HepG2 (cell line): Measurements from ENCODE around the gene TREH. TPM values are rescaled to one million over a fixed set of nuclear protein-coding genes. Genes with fewer than 3 reads are reported as not detected.

Experiments
- ATAC-seq: fragments of 200-7000 bp; cut with Tn5 transposase; 3 replicates; pipeline ENCODE4 v1.9.1; 2020; ENCODE audit warnings: mild to moderate bottlenecking, moderate library complexity
- BruUV-seq: library from RNA; stranded (reverse); fragments of 400-500 nt; replicated peaks from 2 replicates; lab custom pipeline; 2021; lab: Mats Ljungman, UMichigan
- CTCF ChIA-PET: fragments of 300-600 bp; formaldehyde crosslinking; extraction: SDS; loops from one replicate; lab custom pipeline; 2021; ENCODE audit warnings: low total read pairs, inconsistent platforms, low intra/inter-chr PET ratio; lab: Yijun Ruan, JAX
- POLR2A ChIA-PET: fragments of 350-600 bp; sonication (Branson Sonifier 250); formaldehyde crosslinking; loops from one replicate; lab custom pipeline; 2020; ENCODE audit warnings: antibody characterized with exemption, inconsistent platforms; lab: Yijun Ruan, JAX
- DNase-seq: peaks from one replicate; pipeline ENCODE4 v3.0.0-alpha.2; 2015; ENCODE audit warnings: low spot score
- FAIRE-seq: peaks from 3 replicates; lab custom pipeline; 2011; peaks lifted over from hg19 to GRCh38; lab: Jason Lieb, UNC
- H2AFZ ChIP-seq: one replicate; pipeline ENCODE4 v1.6.1; 2011; ENCODE audit warnings: low read length, inconsistent platforms
- H3K27ac ChIP-seq: fragments of 300-600 bp; 3 replicates; pipeline ENCODE4 v1.8.0; 2011; ENCODE audit warnings: mixed run types, mild to moderate bottlenecking, mixed read lengths, low read length, inconsistent platforms; ENCODE audit not compliant: insufficient read depth; ENCODE audit errors: extremely low read length
- H3K27me3 ChIP-seq, 2 experiments: fragments of 200-600 bp in 1 of 2; 2 replicates in 1 of 2; 3 replicates in 1 of 2; pipeline versions ENCODE4 v1.6.0 to v1.8.0; 2011; ENCODE audit warnings: low read length in 2 of 2, mild to moderate bottlenecking in 2 of 2, moderate library complexity in 2 of 2, inconsistent platforms in 1 of 2; ENCODE audit not compliant: insufficient read depth in 2 of 2, control insufficient read depth in 1 of 2
- H3K36me3 ChIP-seq, 2 experiments: fragments of 200-600 bp in 1 of 2; replicated peaks in 1 of 2; 2 replicates in 1 of 2; 3 replicates in 1 of 2; pipeline versions ENCODE4 v1.5.1 to v1.8.0; 2011; ENCODE audit warnings: low read length in 2 of 2, inconsistent platforms in 1 of 2; ENCODE audit not compliant: insufficient read depth in 2 of 2, control insufficient read depth in 1 of 2
- H3K4me1 ChIP-seq: 2 replicates; pipeline ENCODE4 v1.5.1; 2012; ENCODE audit warnings: low read length, inconsistent platforms; ENCODE audit not compliant: insufficient read depth
- H3K4me2 ChIP-seq: 2 replicates; pipeline ENCODE4 v1.6.0; 2011; ENCODE audit warnings: low read depth, low read length, inconsistent platforms
- H3K4me3 ChIP-seq, 3 experiments: fragments of 200-600 bp in 1 of 3; sonication (generic), shearing (Covaris generic) in 1 of 3; replicated peaks in 1 of 3; 2 replicates each; pipeline ENCODE4 v1.5.1; 2011 to 2016; ENCODE audit warnings: low read length in 3 of 3, inconsistent platforms in 2 of 3, low read depth in 2 of 3, mild to moderate bottlenecking in 2 of 3, control low read depth in 1 of 3, mixed read lengths in 1 of 3; ENCODE audit not compliant: insufficient read depth in 1 of 3
- H3K79me2 ChIP-seq: one replicate; pipeline ENCODE4 v1.6.1; 2011; ENCODE audit warnings: low read length, inconsistent platforms; ENCODE audit not compliant: insufficient read depth
- H3K9ac ChIP-seq: 2 replicates; pipeline ENCODE4 v1.6.0; 2011; ENCODE audit warnings: mild to moderate bottlenecking, low read depth, low read length, inconsistent platforms; ENCODE audit not compliant: insufficient read depth
- H3K9me3 ChIP-seq: 2 replicates; pipeline ENCODE4 v1.5.1; 2012; ENCODE audit warnings: mild to moderate bottlenecking, low read length
- H4K20me1 ChIP-seq: 2 replicates; pipeline ENCODE4 v1.6.0; 2011; ENCODE audit warnings: inconsistent platforms, mild to moderate bottlenecking, low read length, moderate library complexity; ENCODE audit not compliant: insufficient read depth
- GTF2F1 ChIP-seq: fragments of 150-350 bp; IDR thresholded peaks from 2 replicates; pipeline ENCODE4 v1.6.1; 2014; ENCODE audit warnings: low read length
- KDM4B ChIP-seq: sonication (generic); formaldehyde crosslinking; IDR thresholded peaks from 2 replicates; pipeline ENCODE4 v1.4.0; 2020; ENCODE audit warnings: missing genetic modification reagents
- KDM6A ChIP-seq: IDR thresholded peaks from 2 replicates; pipeline ENCODE4 v1.6.1; 2016; ENCODE audit warnings: low read depth
- KLF11 ChIP-seq: IDR thresholded peaks from 2 replicates; pipeline ENCODE4 v1.6.1; 2016; ENCODE audit warnings: missing compliant biosample characterization
- RXRB ChIP-seq: IDR thresholded peaks from 2 replicates; pipeline ENCODE4 v1.6.1; 2016; ENCODE audit warnings: borderline replicate concordance, missing genetic modification reagents, missing compliant biosample characterization
- SRF ChIP-seq: IDR thresholded peaks from 2 replicates; pipeline ENCODE4 v1.6.1; 2011; ENCODE audit warnings: mild to moderate bottlenecking, low read depth, low read length, moderate library complexity
- TARDBP ChIP-seq: sonication (generic); formaldehyde crosslinking; IDR thresholded peaks from 2 replicates; pipeline ENCODE4 v1.8.0; 2022; ENCODE audit warnings: mild to moderate bottlenecking, missing genetic modification reagents
- TBP ChIP-seq: sonication (generic); formaldehyde crosslinking; IDR thresholded peaks from 2 replicates; pipeline ENCODE4 v1.5.0; 2020; ENCODE audit warnings: missing genetic modification reagents
- TOE1 ChIP-seq: sonication (generic); formaldehyde crosslinking; IDR thresholded peaks from 2 replicates; pipeline ENCODE4 v1.4.0; 2020; ENCODE audit warnings: mild to moderate bottlenecking, missing genetic modification reagents
- ZFP36 ChIP-seq: fragments of 150-350 bp; IDR thresholded peaks from 2 replicates; pipeline ENCODE4 v1.6.1; 2018; ENCODE audit warnings: borderline replicate concordance, low read length, low read depth; ENCODE audit not compliant: partially characterized antibody
- ZFY ChIP-seq: sonication (generic); formaldehyde crosslinking; IDR thresholded peaks from 2 replicates; pipeline ENCODE4 v1.4.0; 2020; ENCODE audit warnings: missing genetic modification reagents
- ZNF235 ChIP-seq: sonication (generic); formaldehyde crosslinking; IDR thresholded peaks from 2 replicates; pipeline ENCODE4 v1.8.1; 2023; ENCODE audit warnings: mild to moderate bottlenecking, missing genetic modification reagents, borderline replicate concordance
- ZNF274 ChIP-seq: sonication (generic); formaldehyde crosslinking; IDR thresholded peaks from 2 replicates; pipeline ENCODE4 v1.5.1; 2020; ENCODE audit warnings: mild to moderate bottlenecking, missing genetic modification reagents
- ZNF562 ChIP-seq: sonication (generic); formaldehyde crosslinking; IDR thresholded peaks from 2 replicates; pipeline ENCODE4 v1.8.0; 2022; ENCODE audit warnings: missing genetic modification reagents, borderline replicate concordance
- ZNF713 ChIP-seq: sonication (generic); formaldehyde crosslinking; IDR thresholded peaks from 2 replicates; pipeline ENCODE4 v1.4.0; 2020; ENCODE audit warnings: mild to moderate bottlenecking, missing genetic modification reagents
- WGBS: methylation state at CpG from one replicate; pipeline ENCODE4 v1.1.6; 2017; ENCODE audit warnings: low lambda C conversion rate; 5-methylcytosine and 5-hydroxymethylcytosine counted together
- in situ Hi-C: cut with HindIII; loops from 2 replicates; pipeline ENCODE4 v1.10.0; 2017; ENCODE audit warnings: low pct_unique_long_range_greater_than_20kb; ENCODE audit not compliant: extremely low pct_ligation_motif_present
- intact Hi-C: fragments of 100-400 bp; cut with micrococcal nuclease; formaldehyde crosslinking; loops from one replicate; pipeline ENCODE4 v1.10.0; 2022; ENCODE audit not compliant: unreplicated experiment
- polyA plus RNA-seq, 8 experiments: library from polyadenylated mRNA; depleted of rRNA in 3 of 8; stranded (reverse) in 7 of 8; unstranded in 1 of 8; fragments of >200 nt; fragmentation: Illumina TruSeq in 4 of 8; extraction: Trizol in 4 of 8; gene quantifications; 2 replicates each; pipeline versions ENCODE4 v1.2.1 to v1.2.3, GENCODE V29; 2011 to 2016; ENCODE audit warnings: low read depth in 4 of 8, missing spikeins in 1 of 8, mixed read lengths in 1 of 8; ENCODE audit not compliant: insufficient read depth in 1 of 8
- total RNA-seq, 5 experiments: library from RNA; depleted of rRNA; stranded (reverse); fragments of >200 nt; fragmentation: Illumina TruSeq; extraction: Trizol; gene quantifications; 2 replicates each; pipeline ENCODE4 v1.2.3, GENCODE V29; 2016; ENCODE audit warnings: low read depth in 1 of 5
- TF ChIP-seq, protein P1 (sequence below): sonication (generic); formaldehyde crosslinking; IDR thresholded peaks from 2 replicates; pipeline ENCODE4 v1.5.1; 2020; ENCODE audit warnings: missing genetic modification reagents, mild to moderate bottlenecking, borderline replicate concordance
- TF ChIP-seq, protein P2 (sequence below): sonication (generic); formaldehyde crosslinking; IDR thresholded peaks from 2 replicates; pipeline ENCODE4 v1.4.0; 2020; ENCODE audit warnings: missing genetic modification reagents, borderline replicate concordance
- TF ChIP-seq, protein P3 (sequence below): IDR thresholded peaks from 2 replicates; pipeline ENCODE4 v1.4.0; 2020; ENCODE audit warnings: mild to moderate bottlenecking, missing genetic modification reagents

The TREH gene
- total and polyA plus RNA-seq, 2 of the 13 experiments (the other 11 are each of a cell fraction or from before 2014, with no cell fraction given), result 0.53 to 0.86 TPM

DNA sequence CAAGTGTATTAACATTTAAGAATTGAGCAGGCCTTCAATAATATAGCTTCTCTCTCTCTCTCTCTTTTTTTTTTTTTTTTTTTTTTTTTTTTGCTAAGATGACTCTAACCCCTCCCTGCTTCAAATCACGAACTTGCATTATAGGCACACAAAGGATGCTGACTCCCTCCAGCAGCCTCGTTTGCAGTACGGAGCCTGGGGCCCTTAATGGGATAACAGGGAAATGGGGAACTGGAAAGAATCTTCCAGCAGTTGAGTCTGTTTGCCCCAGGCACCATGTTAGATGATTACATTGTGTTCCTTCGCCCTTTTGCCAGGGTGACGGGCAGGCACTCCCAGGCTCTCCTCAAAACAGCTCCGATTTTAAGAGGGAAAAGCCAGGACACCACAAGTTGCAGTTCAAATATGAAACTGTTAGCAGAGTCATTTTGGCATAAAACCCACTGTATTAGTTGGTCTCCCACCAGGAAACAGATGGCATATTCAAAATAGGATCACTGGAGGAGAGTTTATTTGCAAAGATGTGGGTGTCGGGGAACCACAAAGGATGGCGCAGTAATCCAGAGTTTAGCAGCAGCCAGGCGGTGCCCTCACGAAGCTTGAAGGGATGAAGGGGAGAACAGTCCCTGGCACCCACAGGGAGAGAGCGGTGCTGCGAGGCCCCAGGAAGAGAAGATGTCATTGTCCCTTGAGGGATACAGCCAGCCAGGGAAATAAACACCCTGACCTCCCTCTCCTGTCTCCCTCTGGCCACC is 26.5 kb upstream of the TREH start:
- no peak for DNase-seq
- no peak overlapping the region for H2AFZ ChIP-seq
- H3K79me2 ChIP-seq, result no peaks in the 10 kb centered on the region
- no peak for ATAC-seq
- no peak overlapping the region for H3K9ac ChIP-seq
- WGBS, result 68% methylated on average over 12 of the region's 12 CpGs
- ChIA-PET POLR2A (no interaction called here), CTCF (no interaction called here)
- FAIRE-seq, result no peak
- no peaks in the 10 kb centered on the region for H3K36me3 ChIP-seq
- H3K4me1 ChIP-seq, result peaks cover 11% of the 10 kb centered on the region; the same call in 1 of the 2 replicates
- H4K20me1 ChIP-seq, result no peaks in the 10 kb centered on the region
- H3K4me3 ChIP-seq, result no peak overlapping the region
- no peaks in the 10 kb centered on the region for H3K9me3 ChIP-seq
- no peak overlapping the region for H3K4me2 ChIP-seq
- in situ Hi-C loops, result no loop called here
- intact Hi-C loops, result no loop called here
- H3K27ac ChIP-seq, result no peak overlapping the region
- peaks cover 1 to 9% of the 10 kb centered on the region in 2 experiments; a peak in 2 of 5 replicates for H3K27me3 ChIP-seq
- no TSS peak for BruUV-seq
- TF ChIP-seq SRF (no peak), ZNF274 (no peak), TARDBP (CRISPR knock-in tag) (no peak), ZNF562 (CRISPR knock-in tag) (no peak), ZFP36 (no peak), RXRB (CRISPR knock-in tag) (no peak), ZNF235 (CRISPR knock-in tag) (no peak), KDM6A (CRISPR knock-in tag) (no peak), KDM4B (CRISPR knock-in tag) (no peak), ZFY (CRISPR knock-in tag) (no peak), KLF11 (CRISPR knock-in tag) (no peak), TOE1 (no peak), ZNF713 (no peak), GTF2F1 (no peak), TBP (CRISPR knock-in tag) (no peak)
- TF ChIP-seq, protein P1, sequence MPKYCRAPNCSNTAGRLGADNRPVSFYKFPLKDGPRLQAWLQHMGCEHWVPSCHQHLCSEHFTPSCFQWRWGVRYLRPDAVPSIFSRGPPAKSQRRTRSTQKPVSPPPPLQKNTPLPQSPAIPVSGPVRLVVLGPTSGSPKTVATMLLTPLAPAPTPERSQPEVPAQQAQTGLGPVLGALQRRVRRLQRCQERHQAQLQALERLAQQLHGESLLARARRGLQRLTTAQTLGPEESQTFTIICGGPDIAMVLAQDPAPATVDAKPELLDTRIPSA (CRISPR knock-in tag), result no peak
- TF ChIP-seq, protein P2, sequence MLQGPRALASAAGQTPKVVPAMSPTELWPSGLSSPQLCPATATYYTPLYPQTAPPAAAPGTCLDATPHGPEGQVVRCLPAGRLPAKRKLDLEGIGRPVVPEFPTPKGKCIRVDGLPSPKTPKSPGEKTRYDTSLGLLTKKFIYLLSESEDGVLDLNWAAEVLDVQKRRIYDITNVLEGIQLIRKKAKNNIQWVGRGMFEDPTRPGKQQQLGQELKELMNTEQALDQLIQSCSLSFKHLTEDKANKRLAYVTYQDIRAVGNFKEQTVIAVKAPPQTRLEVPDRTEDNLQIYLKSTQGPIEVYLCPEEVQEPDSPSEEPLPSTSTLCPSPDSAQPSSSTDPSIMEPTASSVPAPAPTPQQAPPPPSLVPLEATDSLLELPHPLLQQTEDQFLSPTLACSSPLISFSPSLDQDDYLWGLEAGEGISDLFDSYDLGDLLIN (CRISPR knock-in tag), result no peak
- TF ChIP-seq, protein P3, sequence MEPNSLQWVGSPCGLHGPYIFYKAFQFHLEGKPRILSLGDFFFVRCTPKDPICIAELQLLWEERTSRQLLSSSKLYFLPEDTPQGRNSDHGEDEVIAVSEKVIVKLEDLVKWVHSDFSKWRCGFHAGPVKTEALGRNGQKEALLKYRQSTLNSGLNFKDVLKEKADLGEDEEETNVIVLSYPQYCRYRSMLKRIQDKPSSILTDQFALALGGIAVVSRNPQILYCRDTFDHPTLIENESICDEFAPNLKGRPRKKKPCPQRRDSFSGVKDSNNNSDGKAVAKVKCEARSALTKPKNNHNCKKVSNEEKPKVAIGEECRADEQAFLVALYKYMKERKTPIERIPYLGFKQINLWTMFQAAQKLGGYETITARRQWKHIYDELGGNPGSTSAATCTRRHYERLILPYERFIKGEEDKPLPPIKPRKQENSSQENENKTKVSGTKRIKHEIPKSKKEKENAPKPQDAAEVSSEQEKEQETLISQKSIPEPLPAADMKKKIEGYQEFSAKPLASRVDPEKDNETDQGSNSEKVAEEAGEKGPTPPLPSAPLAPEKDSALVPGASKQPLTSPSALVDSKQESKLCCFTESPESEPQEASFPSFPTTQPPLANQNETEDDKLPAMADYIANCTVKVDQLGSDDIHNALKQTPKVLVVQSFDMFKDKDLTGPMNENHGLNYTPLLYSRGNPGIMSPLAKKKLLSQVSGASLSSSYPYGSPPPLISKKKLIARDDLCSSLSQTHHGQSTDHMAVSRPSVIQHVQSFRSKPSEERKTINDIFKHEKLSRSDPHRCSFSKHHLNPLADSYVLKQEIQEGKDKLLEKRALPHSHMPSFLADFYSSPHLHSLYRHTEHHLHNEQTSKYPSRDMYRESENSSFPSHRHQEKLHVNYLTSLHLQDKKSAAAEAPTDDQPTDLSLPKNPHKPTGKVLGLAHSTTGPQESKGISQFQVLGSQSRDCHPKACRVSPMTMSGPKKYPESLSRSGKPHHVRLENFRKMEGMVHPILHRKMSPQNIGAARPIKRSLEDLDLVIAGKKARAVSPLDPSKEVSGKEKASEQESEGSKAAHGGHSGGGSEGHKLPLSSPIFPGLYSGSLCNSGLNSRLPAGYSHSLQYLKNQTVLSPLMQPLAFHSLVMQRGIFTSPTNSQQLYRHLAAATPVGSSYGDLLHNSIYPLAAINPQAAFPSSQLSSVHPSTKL (CRISPR knock-in tag), result no peak
